GM12801 (cell line): ENCODE results near the gene DENND2A.

Experiments
- TF ChIP-seq, protein P1 (sequence below): IDR thresholded peaks from one replicate; pipeline ENCODE4 v1.5.1; 2011; ENCODE audit warnings: control low read depth; ENCODE audit not compliant: insufficient read length; ENCODE audit errors: extremely low read depth

Gene DENND2A

DNA sequence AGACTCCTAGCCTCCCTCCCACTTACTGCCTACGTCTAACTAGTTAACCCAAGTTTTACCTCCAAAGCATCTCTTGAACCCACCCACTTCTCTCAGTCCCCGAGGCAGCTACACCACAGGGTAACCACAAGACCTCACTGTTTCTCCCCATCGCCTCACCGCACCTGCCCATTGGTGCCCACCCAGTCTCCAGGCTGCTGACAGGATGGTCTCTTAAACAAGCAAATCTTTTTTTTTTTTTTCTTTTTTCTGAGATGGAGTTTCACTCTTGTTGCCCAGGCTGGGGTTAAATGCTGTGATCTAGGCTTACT, 47.0 kb downstream of the DENND2A start:
- TF ChIP-seq, protein P1, sequence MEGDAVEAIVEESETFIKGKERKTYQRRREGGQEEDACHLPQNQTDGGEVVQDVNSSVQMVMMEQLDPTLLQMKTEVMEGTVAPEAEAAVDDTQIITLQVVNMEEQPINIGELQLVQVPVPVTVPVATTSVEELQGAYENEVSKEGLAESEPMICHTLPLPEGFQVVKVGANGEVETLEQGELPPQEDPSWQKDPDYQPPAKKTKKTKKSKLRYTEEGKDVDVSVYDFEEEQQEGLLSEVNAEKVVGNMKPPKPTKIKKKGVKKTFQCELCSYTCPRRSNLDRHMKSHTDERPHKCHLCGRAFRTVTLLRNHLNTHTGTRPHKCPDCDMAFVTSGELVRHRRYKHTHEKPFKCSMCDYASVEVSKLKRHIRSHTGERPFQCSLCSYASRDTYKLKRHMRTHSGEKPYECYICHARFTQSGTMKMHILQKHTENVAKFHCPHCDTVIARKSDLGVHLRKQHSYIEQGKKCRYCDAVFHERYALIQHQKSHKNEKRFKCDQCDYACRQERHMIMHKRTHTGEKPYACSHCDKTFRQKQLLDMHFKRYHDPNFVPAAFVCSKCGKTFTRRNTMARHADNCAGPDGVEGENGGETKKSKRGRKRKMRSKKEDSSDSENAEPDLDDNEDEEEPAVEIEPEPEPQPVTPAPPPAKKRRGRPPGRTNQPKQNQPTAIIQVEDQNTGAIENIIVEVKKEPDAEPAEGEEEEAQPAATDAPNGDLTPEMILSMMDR: no peak

DNA sequence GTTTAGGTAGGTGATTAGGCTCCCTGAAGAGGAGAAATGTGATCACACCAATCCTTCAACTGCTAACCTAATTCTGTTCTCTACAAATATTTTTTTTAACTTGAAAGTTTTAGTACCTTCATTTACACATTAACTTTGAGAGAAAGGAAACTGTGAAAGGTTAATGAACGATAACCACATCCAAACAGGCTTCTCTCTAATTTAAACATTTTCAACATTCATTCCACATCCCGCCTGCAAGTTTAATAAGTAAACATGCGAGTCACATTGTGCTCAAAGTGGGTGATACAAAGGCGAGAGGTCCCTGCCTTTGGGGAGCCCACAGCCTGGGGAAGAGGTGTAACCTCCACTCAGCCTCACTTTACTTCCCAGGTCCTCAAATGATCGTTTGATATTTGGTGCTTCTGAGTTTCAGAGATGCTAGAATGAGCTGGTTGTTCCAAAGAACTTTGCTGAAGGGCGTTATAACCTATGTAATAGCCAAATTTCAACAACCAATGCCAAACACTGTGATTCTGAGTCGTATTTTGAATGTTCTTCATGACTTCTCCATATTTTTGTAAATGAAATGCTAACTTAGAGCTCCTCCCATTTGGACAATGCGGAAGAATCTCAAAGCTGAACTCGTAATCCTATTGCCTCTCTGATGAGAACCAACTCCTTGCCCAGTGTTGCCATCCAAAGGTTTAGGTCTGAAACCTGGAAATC, 47.5 kb downstream of the DENND2A start:
- TF ChIP-seq, protein P1: no peak

DNA sequence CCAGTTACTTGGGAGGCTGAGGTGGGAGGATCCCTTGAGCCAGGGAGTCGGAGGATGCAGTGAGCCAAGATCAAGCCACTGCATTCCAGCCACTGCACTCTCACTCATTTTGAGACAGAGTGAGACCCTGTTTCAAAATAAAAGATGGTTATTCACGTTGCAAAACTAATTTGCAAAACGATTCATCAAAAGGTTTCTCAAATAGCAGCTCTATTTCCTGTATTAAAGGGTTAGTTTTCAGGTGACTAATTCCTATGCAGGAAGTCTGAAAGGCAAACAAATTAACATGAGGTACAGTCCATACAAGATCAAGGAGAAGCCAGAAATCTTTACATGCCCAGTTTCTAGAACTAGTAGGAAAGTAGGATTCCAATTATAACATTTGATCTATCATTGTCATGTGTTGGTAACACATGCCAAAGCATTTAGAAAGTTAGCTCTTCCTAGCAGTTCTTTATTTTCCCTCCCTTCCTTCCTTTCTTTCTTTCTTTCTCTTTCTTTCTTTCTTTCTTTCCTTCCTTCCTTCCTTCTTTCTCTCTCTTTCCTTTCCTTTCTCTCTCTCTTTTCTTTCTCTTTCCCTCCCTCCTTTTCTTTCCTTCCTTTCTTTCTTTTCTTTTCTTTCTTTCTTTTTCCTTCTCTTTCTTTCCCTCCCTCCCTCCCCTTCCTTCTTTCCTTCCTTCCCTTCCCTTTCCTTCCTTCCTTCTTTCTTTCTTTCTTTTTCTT, 49.3 kb downstream of the DENND2A start:
- TF ChIP-seq, protein P1: no peak

DNA sequence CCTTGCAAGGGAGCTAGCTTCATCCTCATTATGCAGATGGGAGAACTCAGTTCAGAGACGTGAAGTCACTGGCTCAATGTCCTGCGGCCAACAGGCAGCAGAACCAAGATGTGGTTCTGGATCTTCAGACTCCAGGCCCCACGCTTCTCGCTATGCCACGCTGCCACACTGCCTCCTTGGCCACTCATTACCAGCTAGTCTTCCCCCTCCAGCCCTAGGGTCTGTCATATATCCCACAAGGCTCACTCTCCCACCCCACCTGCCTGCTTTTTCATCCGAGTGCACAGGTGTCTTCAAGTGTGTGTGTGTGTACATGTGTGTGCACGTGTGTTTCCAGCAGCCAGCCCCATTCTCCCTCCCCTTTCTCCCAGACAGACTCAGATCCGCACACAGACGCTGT, 53.4 kb downstream of the DENND2A start:
- TF ChIP-seq, protein P1: no peak

DNA sequence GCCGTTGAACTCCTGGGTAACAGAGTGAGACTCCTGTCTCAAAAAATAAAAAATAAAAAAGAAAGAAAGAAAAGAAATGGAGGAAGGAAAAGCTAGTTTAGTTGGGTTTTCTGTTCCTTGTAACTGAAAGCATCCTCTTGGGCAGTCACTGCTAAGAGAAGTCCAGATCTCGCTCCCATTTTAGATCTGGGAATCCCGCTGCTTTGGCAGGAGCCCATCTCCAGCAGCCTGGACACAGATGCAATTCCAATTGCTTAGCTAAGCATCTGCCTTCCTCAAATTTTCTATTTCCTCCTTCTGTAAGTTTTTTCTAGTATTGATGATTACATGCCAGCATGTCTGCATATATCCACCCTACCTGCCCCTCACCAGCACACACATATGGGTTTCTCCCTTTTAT, 54.1 kb downstream of the DENND2A start:
- TF ChIP-seq, protein P1: no peak

DNA sequence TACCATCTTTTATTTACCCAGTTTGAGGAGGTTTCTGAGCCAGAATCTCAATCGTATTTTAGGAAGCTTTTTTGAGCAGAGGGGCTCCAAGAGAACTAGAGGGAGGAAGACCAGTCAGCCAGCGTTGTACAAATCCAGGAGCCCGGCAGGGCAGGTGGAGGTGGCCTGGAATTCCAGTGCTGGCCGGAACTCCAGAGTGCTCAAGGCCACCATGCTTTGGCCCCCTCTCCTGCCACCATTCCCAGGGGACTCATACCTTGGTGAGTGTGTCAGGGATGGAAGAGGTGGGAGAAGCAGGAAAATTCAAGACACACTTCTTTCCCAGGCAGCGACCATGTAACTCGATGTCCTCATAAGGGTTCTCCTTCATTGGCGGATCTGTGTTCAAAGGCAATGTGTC, 55.3 kb downstream of the DENND2A start:
- TF ChIP-seq, protein P1: no peak

DNA sequence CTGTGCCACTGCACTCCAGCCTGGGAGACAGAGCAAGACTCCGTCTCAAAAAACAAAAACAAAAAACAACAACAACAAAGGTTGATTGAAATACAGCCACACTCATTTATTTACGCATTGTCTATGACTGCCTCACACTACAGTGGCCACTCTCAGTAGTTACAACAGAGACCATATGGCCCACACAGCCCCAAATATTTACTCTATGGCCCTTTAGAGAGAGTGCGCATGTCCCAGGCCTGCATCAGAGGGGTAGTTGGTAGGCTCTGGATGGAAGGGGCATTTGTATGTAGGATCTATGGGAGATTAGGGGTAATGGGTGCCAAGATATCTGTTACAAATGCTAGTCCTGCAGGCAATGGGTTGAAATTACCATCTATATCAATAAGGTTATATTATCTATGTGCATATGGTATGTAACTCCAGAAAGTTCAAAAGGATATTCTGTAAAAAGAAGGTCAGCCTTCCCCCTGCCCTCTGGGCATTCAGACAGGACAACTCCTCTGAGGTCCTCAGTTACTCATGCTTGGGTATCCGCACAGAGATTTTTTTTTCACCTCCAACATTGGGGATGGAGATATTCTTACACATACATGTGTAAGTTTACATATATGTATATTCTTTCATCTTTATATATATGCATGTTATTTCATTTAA, 56.3 kb downstream of the DENND2A start:
- TF ChIP-seq, protein P1: no peak
